Measurements from ENCODE around the gene PPFIA1. TPM values are rescaled to one million over a fixed set of nuclear protein-coding genes. Genes with fewer than 3 reads are reported as not detected.

PPFIA1 gene
- 17.9 and 18.8 TPM in 2 replicates for total RNA-seq

GRCh38 chr11:70270104-70270876 lies at the start of gene PPFIA1:
Gene PPFIA1 (plus strand): TSS chr11:70270690. CDS start chr11:70272173, 1,483 bp downstream.

GRCh38 chr11:70397983-70398833 lies 127.7 kb downstream of the PPFIA1 start, which contains the start of gene CTTN:
Gene CTTN (plus strand): TSS chr11:70398529. CDS start chr11:70407298, 8,769 bp downstream.

Other genes starting within 250 kb of the PPFIA1 start
- gene ANO1, start 192.4 kb upstream of the PPFIA1 start, total RNA-seq, result 27.2 and 28.1 TPM in 2 replicates
- gene FADD, start 67.4 kb upstream of the PPFIA1 start, total RNA-seq, result 42.0 and 46.4 TPM in 2 replicates
- 233 and 257 TPM in 2 replicates for gene CTTN, start 127.8 kb downstream of the PPFIA1 start, total RNA-seq

Measured in hair follicular keratinocyte (primary cell).